ENCODE results near the gene CNTNAP2.

The CNTNAP2 gene

DNA sequence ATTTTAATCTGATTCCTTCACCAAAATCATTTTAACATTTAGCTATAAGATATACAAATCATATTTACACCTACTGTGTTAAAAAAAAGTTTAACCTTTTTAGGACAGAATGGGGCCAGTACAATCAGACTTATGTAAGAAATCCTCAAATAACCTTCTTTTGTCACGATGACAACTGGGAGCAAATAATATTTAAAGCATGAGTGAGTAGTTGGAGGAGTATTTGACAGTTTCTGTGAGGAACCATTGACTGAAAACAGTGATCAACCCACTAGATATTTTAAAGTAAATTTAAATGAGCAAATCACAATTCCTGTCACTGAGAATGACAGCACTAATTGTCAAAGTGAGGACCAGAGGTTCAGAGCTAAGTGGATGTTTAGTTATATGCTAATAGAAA lies 289.1 kb downstream of the CNTNAP2 start:
- H3K9me2 ChIP-seq (replicated peaks; ENCODE audit: insufficient read depth, low read length): no peaks in the 10 kb centered on the region
- no peaks in the 10 kb centered on the region for H4K20me1 ChIP-seq (ENCODE audit: low read depth, low read length)

GRCh38 chr7:146411975-146412374 lies 295.4 kb downstream of the CNTNAP2 start:
- Histone ChIP-seq H3K9ac (ENCODE audit: low read length) (no peak overlapping the region), H3K9me2 (replicated peaks; ENCODE audit: insufficient read depth, low read length) (no peaks in the 10 kb centered on the region), H3F3A (ENCODE audit: insufficient read depth) (no peaks in the 10 kb centered on the region)

More for the DNA sequence above, 289.1 kb downstream of the CNTNAP2 start:
- H3K9me3 ChIP-seq (ENCODE audit: insufficient read depth, low read length): no peaks in the 10 kb centered on the region
- no peak overlapping the region for H2AFZ ChIP-seq (ENCODE audit: low read depth, low read length, severe bottlenecking)
- no peak overlapping the region for H3K27ac ChIP-seq (ENCODE audit: low read depth, low read length)
- no peaks in the 10 kb centered on the region for H3K36me3 ChIP-seq (ENCODE audit: low read length)
- no peak overlapping the region for H3K4me2 ChIP-seq (ENCODE audit: low read depth, low read length, poor library complexity, severe bottlenecking)
- no peaks in the 10 kb centered on the region for H3K79me2 ChIP-seq (ENCODE audit: insufficient read depth, low read length)
- no peaks in the 10 kb centered on the region for H3F3A ChIP-seq (ENCODE audit: insufficient read depth)
- H3K4me3 ChIP-seq (ENCODE audit: insufficient read depth, low read length, poor library complexity, severe bottlenecking): no peak overlapping the region
- H3K27me3 ChIP-seq (ENCODE audit: low read length): no peaks in the 10 kb centered on the region
- no peak overlapping the region for H3K9ac ChIP-seq (ENCODE audit: low read length)
- TF ChIP-seq CTCF (IDR thresholded peaks at IDR 0.05; ENCODE audit: insufficient read depth, low read length, poor library complexity, severe bottlenecking) (no peak), EZH2phosphoT487 (conservative IDR thresholded peaks at IDR 0.05; ENCODE audit: low read length) (no peak)

DNA sequence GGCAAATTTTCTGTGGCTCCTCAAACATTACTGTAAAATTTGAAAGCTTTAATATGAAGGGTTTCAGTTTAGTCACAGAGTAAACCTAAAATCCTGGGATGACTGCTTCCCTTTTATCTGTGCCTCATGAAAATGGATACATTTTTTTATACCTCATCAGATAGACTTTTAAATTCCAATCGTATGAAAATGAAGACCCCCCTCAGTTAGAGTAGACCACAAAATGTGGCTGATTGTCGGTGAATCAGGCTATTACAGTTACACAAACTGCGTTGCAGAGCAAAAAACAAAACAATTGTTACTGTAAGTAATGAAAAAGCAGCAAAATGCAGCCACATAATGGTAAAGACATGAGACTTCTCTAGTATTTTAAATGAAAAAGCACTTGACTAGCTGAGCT lies 296.2 kb downstream of the CNTNAP2 start:
- Histone ChIP-seq H4K20me1 (ENCODE audit: low read depth, low read length) (no peaks in the 10 kb centered on the region), H3K9me2 (replicated peaks; ENCODE audit: insufficient read depth, low read length) (no peaks in the 10 kb centered on the region), H3K79me2 (ENCODE audit: insufficient read depth, low read length) (no peaks in the 10 kb centered on the region), H3K9me3 (ENCODE audit: insufficient read depth, low read length) (no peaks in the 10 kb centered on the region), H2AFZ (ENCODE audit: low read depth, low read length, severe bottlenecking) (no peak overlapping the region), H3F3A (ENCODE audit: insufficient read depth) (no peaks in the 10 kb centered on the region), H3K36me3 (ENCODE audit: low read length) (no peaks in the 10 kb centered on the region), H3K9ac (ENCODE audit: low read length) (no peak overlapping the region), H3K4me3 (ENCODE audit: insufficient read depth, low read length, poor library complexity, severe bottlenecking) (no peak overlapping the region), H3K27ac (ENCODE audit: low read depth, low read length) (no peak overlapping the region), H3K27me3 (ENCODE audit: low read length) (no peaks in the 10 kb centered on the region), H3K4me2 (ENCODE audit: low read depth, low read length, poor library complexity, severe bottlenecking) (no peak overlapping the region)
- TF ChIP-seq EZH2phosphoT487 (conservative IDR thresholded peaks at IDR 0.05; ENCODE audit: low read length) (no peak), CTCF (IDR thresholded peaks at IDR 0.05; ENCODE audit: insufficient read depth, low read length, poor library complexity, severe bottlenecking) (no peak)

More at GRCh38 chr7:146411975-146412374, 295.4 kb downstream of the CNTNAP2 start:
- H4K20me1 ChIP-seq (ENCODE audit: low read depth, low read length): no peaks in the 10 kb centered on the region
- H2AFZ ChIP-seq (ENCODE audit: low read depth, low read length, severe bottlenecking): no peak overlapping the region
- no peak overlapping the region for H3K27ac ChIP-seq (ENCODE audit: low read depth, low read length)
- no peaks in the 10 kb centered on the region for H3K27me3 ChIP-seq (ENCODE audit: low read length)
- TF ChIP-seq EZH2phosphoT487 (conservative IDR thresholded peaks at IDR 0.05; ENCODE audit: low read length) (no peak), CTCF (IDR thresholded peaks at IDR 0.05; ENCODE audit: insufficient read depth, low read length, poor library complexity, severe bottlenecking) (no peak)
- H3K4me2 ChIP-seq (ENCODE audit: low read depth, low read length, poor library complexity, severe bottlenecking): no peak overlapping the region
- H3K36me3 ChIP-seq (ENCODE audit: low read length): no peaks in the 10 kb centered on the region
- H3K4me3 ChIP-seq (ENCODE audit: insufficient read depth, low read length, poor library complexity, severe bottlenecking): no peak overlapping the region
- no peaks in the 10 kb centered on the region for H3K9me3 ChIP-seq (ENCODE audit: insufficient read depth, low read length)
- no peaks in the 10 kb centered on the region for H3K79me2 ChIP-seq (ENCODE audit: insufficient read depth, low read length)
